ENCODE data around the gene SSBP3. TPM values are rescaled to one million over a fixed set of nuclear protein-coding genes. Genes with fewer than 3 reads are reported as not detected.
A peak's percentile ranks its signal among the peaks of the same experiment; 100 is the strongest.

SSBP3 gene
- total RNA-seq, 1 donor from 2014 or later = 47.3 TPM

GRCh38 chr1:54305906-54306514 is 100.2 kb downstream of the SSBP3 start:
- DNase-seq (ENCODE audit: low spot score) = no peak

- no peak for DNase-seq (ENCODE audit: low spot score)
Measured at GRCh38 chr1:54304518-54304917, 101.7 kb downstream of the SSBP3 start.

- no peak for DNase-seq (ENCODE audit: low spot score)
Measured at GRCh38 chr1:54302951-54303843, 103.0 kb downstream of the SSBP3 start.

GRCh38 chr1:54302549-54302948 is 103.6 kb downstream of the SSBP3 start:
- no peak for DNase-seq (ENCODE audit: low spot score)

GRCh38 chr1:54301497-54301896 is 104.7 kb downstream of the SSBP3 start:
- no peak for DNase-seq (ENCODE audit: low spot score)

GRCh38 chr1:54300401-54300800 is 105.8 kb downstream of the SSBP3 start:
- DNase-seq (ENCODE audit: low spot score) = no peak

- no peak for DNase-seq (ENCODE audit: low spot score)
Measured at GRCh38 chr1:54299037-54299436, 107.2 kb downstream of the SSBP3 start.

- no peak for DNase-seq (ENCODE audit: low spot score)
Measured at GRCh38 chr1:54298284-54299033, 107.7 kb downstream of the SSBP3 start.

- no peak for DNase-seq (ENCODE audit: low spot score)
Measured at GRCh38 chr1:54297596-54298283, 108.5 kb downstream of the SSBP3 start.

GRCh38 chr1:54296666-54297065 is 109.5 kb downstream of the SSBP3 start:
- no peak for DNase-seq (ENCODE audit: low spot score)

GRCh38 chr1:54294887-54295286 is 111.3 kb downstream of the SSBP3 start:
- DNase-seq (ENCODE audit: low spot score) = no peak

- no peak for DNase-seq (ENCODE audit: low spot score)
Measured at GRCh38 chr1:54292002-54292911, 113.9 kb downstream of the SSBP3 start.

- no peak for DNase-seq (ENCODE audit: low spot score)
Measured at GRCh38 chr1:54291276-54292001, 114.8 kb downstream of the SSBP3 start.

- DNase-seq (ENCODE audit: low spot score) = no peak
Measured at GRCh38 chr1:54290506-54291184, 115.5 kb downstream of the SSBP3 start.

GRCh38 chr1:54289712-54290233 is 116.4 kb downstream of the SSBP3 start:
- DNase-seq (ENCODE audit: low spot score) = no peak

- DNase-seq (ENCODE audit: low spot score) = no peak
Measured at GRCh38 chr1:54287801-54288211, 118.4 kb downstream of the SSBP3 start.

- peak; percentile 89 for DNase-seq (ENCODE audit: low spot score)
Measured at GRCh38 chr1:54287176-54287650, 119.0 kb downstream of the SSBP3 start.

- no peak for DNase-seq (ENCODE audit: low spot score)
Measured at GRCh38 chr1:54285815-54286345, 120.3 kb downstream of the SSBP3 start.
